ENCODE data around the gene DDX19B.
"Not testable (repeated sequence)": the region's sequence is repeated elsewhere in the genome, so short reads cannot be mapped to it uniquely, and the experiment has no call there.

Gene DDX19B

DNA sequence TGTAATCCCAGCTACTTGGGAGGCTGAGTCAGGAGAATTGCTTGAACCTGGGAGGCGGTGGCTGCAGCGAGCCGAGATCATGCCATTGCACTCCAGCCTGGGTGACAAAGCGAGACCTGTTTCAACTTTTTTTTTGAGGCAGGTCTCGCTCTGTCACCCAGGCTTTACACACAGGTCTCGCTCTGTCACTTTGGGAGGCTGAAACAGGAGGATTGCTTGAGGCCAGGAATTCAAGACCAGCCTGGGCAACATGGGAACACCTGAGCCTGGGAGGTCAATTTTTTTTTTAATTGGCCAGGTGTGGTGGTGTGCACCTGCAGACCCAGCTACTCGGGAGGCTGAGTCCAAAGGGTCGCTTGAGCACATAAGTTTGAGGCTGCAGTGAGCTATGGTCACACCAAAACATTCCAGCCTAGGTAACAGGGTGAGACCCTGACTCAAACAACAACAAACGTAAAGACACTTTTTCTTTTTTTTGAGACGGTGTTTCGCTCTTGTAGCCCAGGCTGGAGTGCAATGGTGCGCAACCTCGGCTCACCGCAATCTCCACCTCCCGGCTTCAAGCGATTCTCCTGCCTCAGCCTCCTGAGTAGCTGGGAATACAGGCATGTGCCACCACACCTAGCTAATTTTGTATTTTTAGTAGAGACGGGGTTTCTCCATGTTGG is 11.5 kb upstream of the DDX19B start:
- not testable (repeated sequence) for DNase-seq (ENCODE audit: low spot score)

DNA sequence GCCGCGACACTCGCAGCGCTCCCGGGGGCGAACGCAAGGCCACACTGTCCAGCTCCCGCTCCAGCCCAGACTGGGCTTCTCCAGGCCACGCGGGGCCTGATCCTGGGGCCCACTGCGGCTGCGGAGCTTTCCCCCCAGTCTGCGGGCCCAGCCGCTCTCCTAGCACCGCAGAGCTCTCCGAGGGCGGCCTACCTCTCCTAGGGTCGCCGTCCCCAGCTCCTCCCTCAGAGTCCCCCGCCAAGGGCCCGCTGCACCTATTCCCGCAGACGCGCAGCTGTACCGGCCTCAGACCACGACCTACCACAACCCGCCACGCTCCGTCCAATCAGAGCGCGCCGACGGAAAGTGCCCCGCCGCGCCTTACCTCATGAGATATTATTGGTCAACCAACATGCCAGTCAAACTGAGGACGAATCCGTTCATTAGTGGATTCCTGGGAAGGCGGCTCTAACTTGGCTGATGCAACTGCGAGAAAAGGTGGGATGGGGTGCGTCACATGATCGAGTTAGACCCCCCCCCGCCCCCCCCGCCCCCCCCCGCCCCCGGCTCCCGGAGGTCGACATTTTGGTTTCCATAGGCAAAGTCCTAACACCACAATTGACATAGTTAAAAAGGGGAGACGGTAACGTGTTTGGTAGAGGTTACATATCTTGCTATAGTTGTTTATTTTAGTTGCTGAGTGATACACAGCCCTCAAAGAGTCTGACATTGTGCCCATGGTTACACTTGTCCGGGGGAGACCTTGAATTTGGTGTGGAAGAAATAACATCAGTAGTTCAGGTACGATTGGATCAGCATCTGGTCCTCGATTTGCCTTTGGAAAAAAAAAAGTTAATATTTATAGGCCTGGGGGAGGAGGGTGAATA is 9.5 kb upstream of the DDX19B start, which contains the start of gene AARS1:
TSS of gene AARS1 (minus strand) at position 278 of the 866 bp plus-strand sequence. CDS start 6,743 bp downstream, outside the sequence.
- peak; percentile 99 for DNase-seq (ENCODE audit: low spot score)

DNA sequence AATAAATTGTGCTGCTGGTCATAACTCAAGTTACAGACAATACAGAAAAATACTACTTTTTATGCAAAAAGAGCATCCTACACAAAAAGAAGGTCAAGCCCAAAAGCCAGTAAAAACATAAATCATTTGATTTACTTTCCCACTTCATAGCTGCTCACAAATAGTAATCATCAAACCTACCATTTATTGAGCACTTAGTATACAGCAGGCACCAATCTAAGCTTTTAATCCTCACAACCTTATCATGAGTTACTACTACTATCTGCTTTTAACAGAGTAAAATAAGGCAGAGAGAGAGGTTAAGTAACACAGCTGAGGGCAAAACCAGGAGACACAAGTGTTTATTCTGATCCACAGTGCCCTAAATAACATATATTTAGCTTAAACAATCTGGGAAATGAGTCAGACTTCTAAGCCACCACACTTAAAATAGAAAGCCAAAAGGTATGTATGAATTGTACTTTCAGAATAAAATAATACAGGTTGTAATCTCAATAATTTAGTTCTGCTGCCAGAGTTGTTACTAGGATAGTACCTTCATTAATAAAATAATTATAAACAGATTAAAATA is 8.0 kb upstream of the DDX19B start:
- no peak for DNase-seq (ENCODE audit: low spot score)

DNA sequence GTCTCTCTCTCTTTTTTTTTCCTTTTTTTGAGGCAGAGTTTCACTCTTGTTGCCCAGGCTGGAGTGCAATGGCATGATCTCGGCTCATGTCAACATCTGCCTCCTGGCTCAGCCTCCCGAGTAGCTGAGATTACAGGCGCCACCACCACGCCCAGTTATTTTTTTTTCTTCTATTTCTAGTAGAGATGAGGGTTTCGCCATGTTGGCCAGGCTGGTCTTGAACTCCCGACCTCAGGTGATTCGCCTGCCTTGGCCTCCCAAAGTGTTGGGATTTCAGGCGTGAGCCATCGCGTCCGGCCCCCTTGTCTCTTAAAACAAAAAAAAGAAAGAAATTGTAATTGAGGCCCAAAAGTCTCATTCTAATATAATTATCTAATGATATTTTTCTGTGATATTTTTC is 6.8 kb upstream of the DDX19B start:
- not testable (repeated sequence) for DNase-seq (ENCODE audit: low spot score)

DNA sequence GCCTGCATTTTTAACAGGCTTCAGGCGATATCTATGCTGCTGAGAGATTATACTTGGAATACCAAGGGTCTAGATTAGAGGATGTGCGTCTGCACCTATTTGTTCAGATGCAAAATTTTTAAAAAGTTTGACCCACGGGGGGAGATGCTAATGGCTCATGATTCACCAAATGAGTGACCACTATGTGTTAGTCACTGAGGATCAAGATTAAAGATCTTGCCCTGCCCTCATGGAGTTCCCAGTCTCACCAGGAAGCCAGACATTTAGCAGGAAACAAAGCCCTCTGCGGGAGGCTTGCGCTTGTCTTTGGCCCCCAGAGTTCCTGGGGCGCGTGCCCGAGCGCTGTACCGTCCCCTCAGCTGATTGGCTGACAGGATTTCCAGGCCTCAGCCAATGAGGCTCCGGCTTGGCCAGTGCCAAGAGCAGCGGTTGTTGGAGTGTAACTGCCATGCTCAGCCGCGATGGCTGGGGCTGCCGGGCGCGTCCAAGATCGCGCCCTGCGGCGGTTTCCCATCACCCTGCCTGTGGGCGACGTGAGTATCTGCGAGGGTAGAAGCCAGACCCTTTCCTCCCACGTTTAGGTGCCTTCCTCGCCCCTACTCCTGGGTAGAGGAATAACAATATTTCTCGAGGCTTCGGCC is 4.5 kb upstream of the DDX19B start:
- DNase-seq (ENCODE audit: low spot score), result no peak

DNA sequence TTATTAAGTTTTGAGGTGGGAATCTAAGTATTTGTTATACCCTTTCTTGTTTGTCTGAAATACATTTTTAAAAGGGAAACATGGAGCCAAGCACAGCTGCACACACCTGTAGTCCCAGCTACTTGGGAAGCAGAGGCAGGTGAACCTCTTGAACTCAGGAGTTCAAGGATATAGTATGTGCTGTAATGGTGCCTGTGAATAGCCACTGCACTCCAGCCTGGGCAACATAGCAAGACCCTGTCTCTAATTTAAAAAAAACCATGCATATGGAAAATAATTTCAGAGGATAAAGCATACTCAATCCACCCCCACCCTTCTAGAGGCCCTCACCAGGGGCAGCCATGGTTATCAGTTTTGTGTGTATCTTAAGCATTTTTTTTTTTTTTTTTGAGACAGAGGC is 3.4 kb upstream of the DDX19B start:
- DNase-seq (ENCODE audit: low spot score), result no peak

DNA sequence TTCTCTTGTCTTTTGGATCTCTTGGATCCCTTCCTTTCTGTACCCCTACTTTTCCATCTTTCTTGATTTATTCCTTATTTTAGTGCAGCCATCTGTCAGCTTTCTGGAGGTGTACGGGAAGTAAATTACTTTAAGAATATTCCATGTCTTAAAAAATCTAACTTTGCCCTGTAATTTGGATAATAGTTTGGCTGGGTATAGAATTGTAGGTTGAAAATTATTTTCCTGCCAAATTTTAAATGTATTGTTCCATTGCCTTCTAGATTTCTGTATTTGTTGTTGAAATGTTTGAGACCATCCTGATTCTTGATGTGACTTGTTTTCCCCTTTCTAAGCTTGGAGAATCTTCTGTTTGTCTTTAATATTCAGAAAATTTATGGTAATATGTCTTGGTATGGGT is 2.1 kb downstream of the DDX19B start:
- DNase-seq (ENCODE audit: low spot score), result no peak

DNA sequence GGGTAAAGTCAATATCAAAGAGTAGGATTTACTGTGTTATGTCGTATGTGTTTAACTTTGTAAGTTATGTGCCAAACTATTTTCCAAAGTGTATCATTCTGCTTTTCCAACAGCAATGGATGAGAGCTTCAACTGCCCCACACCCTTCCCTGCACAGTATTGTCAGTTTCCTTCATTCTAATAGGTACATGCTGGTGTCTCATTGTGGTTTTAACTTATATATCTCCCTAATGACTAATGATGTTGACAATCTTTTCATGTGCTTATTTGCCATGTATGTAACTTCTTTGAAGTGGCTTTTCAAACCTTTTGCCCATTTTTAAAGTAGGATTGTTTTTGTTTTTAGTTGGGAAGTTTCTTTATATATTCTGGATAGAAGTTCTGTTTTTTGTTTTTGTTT is 3.8 kb downstream of the DDX19B start:
- no peak for DNase-seq (ENCODE audit: low spot score)

DNA sequence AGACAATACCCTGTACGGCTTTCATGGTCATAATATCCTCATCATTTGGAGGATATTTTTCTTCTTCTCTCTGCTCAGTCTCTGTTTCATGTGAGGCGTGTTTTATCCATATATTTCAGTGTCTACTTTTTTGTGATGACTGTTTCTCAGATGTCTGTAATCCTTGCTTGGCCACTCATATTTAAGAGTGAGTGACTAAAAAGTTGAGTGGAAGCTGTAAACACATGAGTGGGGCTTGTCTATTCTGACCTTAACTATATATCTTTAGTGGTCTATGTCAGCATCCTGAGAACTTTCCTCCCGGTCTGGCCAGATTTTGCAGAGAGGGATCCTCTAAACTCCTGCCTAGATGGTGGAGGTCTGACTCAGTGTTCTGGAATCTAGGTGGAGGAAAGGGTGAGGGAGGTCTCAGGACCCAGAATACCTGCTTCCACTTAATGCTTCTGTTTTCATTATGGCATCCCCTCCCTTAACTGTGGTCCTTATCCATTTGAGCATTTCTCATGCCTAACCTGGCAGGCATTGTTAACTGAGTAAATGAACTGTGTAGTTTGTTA is 6.0 kb downstream of the DDX19B start:
- DNase-seq (ENCODE audit: low spot score), result no peak

DNA sequence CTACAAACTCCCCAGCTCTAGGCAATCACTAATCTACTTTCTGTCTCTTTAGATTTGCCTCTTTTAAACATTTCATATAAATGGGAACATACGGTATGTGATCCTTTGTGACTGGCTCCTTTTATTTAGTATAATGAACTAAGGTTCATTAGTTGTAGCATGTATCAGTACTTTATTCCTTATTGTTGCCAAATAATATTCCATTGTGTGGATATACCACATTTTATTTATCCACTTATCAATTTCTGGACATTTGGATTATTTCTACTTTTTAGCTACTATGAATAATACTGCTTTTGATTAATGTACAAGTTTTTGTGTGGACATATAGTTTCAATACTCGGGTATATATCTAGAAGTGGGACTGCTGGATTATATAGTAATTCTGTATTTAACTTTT is 7.9 kb downstream of the DDX19B start:
- DNase-seq (ENCODE audit: low spot score), result no peak

DNA sequence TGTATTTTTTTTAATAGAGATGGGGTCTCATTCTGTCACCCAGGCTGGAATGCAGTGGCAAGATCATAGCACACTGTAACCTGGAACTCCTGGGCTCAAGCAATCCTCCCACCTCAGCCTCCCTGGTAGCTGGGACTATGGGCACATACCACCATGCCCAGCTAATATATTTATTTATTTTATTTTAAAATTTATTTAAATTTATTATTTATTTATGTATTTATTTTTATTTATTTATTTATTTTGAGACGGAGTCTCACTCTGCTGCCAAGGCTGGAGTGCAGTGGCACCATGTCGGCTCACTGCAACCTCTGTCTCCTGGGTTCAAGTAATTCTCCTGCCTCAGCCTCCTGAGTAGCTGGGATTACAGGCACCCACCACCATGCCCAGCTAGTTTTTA is 8.7 kb downstream of the DDX19B start:
- DNase-seq (ENCODE audit: low spot score), result not testable (repeated sequence)

DNA sequence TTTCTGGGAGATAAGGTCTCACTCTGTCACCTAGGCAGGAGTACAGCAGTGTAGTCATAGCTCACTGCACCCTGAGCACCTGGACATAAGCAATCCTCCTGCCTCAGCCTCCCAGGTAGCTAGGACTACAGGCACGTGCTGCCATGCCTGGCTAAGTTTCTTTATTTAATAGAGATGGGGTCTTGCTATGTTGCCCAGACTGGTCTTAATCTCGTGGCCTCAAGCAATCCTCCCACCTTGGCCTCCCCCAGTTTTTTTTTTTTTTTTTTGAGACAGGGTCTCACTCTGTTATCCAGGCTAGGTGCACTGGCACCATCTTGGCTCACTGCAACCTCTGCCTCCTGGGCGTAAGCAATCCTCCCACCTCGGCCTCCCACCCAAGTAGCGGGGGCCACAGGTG is 21.1 kb downstream of the DDX19B start:
- no peak for DNase-seq (ENCODE audit: low spot score)

DNA sequence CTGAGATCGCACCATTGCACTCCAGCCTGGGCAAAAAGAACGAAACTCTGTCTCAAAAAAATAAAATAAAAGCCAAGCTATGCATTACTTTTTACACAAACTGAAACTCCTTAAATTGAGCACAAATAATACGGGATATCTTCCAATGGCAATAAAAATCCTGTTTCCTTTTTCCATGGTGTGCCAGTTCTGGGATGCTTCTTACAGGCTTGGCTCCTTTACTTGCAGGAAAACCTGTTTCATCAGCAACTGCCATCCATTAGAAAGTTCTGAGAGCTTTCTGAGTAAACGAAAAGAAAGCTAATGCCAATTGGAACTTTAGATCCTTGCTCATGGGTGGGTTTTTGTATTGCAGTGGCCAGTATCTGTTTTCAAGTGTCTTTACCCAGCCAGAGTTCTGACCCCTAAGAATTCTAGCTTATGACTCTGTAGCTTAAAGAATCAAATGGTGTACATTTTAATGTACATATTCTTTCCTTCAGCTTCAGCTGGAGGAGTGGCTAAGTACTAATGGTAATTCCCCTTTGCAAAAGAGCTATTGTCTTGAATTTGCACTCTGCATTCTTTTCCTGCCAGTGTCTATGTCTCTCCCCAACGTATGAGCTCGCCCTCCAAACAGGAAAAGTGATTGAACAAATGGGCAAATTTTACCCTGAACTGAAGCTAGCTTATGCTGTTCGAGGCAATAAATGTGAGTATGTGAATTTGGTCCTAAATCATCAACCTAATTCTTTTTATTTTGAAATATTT is 26.2 kb downstream of the DDX19B start:
- DNase-seq (ENCODE audit: low spot score), result no peak

DNA sequence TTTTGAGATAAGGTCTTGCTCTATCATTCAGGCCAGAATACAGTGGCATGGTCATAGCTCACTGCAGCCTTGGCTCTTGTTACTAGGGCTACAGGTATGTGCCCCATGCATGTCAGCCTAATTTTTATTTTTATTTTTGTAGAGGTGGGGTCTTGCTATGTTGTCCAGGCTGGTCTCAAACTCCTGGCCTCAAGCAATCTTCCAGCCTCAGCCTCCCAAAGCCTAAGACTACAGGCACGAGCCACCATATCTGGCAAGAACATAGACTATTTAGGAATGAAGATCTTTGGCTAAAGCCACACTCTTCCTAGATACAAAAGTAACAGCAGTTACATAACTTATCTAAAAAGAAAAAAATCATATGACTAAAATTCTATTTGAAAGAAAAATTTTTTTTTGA is 32.1 kb downstream of the DDX19B start:
- no peak for DNase-seq (ENCODE audit: low spot score)

DNA sequence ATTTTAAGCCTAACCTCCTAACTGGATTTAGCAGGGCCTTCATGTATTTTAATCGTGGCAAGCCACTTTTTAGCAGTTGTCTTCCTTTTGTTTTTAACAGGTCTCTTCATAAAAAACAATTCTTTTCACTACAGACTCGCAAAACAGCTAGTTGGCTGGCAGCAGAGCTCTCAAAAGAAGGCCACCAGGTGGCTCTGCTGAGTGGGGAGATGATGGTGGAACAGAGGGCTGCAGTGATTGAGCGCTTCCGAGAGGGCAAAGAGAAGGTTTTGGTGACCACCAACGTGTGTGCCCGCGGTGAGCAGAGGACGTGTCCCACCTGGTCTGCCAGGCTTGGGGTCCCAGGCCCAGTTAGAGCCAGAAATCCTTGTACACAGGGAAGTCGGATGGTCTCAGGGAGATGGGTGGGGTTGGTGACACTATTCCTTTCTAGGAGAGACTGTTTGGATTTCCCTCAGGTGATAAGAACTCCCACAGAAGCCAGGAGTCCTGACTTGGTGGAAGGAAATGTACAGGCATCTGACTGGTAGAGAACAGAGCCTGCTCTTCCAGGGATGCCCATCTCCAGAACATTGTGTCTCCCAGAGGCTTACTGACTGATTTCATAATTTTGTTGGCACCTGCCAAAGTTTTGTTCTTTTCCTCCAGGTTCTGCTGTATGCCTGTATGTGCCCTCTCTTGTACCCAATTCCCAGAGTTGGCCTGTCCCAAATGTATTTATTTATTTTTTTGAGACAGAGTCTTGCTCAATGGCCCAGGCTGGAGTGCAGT is 32.8 kb downstream of the DDX19B start:
- DNase-seq (ENCODE audit: low spot score), result no peak

DNA sequence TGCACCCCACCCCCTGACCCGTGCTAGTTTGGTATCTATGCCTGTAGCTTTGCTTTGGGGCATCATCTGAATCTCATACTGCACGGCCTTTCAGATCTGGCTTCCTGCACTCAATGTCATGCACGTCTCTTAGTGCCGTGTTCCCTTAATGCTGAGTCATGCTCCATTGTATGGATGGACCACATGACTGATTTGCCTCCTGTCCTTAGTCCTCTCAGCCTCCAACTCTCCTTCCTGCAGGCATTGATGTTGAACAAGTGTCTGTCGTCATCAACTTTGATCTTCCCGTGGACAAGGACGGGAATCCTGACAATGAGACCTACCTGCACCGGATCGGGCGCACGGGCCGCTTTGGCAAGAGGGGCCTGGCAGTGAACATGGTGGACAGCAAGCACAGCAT is 33.7 kb downstream of the DDX19B start:
- not testable (repeated sequence) for DNase-seq (ENCODE audit: low spot score)

DNA sequence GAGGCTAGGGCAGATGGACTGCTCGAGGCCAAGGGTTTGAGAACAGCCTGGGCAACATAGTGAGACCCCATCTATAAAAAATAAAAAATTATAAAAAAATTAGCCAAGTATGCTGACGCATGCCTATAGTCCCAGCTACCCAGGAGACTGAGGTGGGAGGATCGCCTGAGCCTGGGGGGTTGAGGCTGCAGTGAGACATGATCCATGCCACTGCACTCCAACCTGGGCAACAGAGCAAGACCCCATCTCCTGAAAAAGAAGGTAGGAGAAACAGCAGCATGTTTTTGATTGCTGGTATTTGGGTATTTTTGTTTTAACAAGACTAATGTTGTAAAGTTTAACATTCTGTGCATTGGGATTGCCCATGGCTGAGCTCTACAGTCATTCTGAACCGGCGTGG is 38.8 kb downstream of the DDX19B start:
- no peak for DNase-seq (ENCODE audit: low spot score)

DNA sequence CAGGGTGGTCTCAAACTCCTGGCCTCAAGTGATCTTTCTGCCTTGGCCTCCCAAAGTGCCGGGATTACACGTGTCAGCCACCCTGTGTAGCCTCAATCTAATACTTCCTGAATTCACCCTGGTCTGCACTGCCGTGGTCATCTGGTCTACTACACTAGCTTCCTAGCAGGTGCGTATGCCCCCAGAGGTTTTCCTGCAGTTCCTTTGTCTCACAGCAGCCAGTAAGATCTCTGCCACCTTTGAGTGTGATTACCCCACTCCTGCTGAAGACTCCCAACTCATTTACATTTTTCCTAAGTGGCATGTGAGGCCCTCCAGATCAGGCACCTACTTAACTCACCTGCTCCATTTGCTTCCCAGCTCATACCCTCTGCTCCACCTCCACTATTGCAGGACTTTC is 42.6 kb downstream of the DDX19B start:
- no peak for DNase-seq (ENCODE audit: low spot score)

DNA sequence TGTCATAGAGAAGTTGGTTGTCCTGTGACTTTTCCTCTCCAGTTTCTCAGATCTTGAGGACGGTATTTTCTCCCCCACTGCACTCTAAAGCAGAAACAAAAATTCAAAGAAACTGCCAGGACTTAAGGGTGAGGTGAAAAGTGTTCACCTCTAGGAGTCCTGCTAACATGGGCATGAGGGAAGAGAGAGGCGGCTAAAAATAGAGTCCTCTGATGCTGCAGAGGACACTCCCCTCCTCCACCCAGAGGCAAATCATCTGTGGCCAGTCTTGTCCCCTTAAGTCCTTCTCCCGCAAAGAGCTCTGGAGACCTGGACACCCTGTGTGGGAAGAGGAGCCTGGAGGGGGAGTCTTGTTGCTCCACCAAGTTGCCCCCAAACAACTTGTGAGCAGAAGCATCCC is 43.0 kb downstream of the DDX19B start:
- no peak for DNase-seq (ENCODE audit: low spot score)

DNA sequence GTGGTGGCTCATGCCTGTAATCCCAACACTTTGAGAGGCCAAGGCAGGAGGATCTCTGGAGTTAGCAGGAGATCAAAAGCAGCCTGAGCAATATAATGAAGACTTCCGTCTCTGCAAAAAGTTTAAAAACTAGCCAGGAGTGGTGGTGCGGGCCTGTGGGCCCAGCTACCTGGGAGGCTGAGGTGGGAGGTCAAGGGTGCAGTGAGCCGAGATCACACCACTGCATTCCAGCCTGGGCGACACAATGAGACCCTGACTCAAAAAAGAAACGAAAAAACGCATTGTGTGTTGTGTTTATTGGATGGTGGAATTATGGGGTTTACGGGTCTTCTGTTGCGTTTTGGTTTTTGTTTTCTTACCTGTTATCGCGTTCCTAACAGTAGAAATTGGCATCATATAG is 46.9 kb downstream of the DDX19B start:
- DNase-seq (ENCODE audit: low spot score), result no peak

DNA sequence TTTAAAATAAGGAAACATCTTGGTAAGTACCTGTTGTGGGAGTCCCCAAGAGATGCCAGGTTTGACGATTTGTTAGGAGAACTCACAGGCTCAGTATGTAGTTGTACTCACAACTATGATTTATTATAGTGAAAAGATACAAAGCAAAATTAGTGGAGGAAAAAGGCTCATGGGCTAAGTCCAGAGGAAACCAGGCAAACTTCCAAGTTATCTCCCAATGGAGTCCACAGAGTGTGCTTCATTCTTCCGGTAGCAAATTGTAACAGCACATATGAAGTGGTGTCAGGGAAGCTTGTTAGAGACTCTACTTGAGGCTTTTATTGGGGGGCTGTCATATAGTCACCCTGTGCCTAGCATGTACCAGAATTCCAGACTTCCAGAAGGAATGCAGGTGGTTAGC is 50.0 kb downstream of the DDX19B start:
- no peak for DNase-seq (ENCODE audit: low spot score)
